Fibroblast of skin of scalp (primary cell): ENCODE results near the gene UBE2L3.

Source experiments
- DNase-seq: peaks from one replicate; pipeline ENCODE4 v3.0.0-alpha.2; 2013

The UBE2L3 gene

GRCh38 chr22:21646608-21647590, 79.4 kb downstream of the UBE2L3 start:
- peak; percentile 77 for DNase-seq

GRCh38 chr22:21650280-21650679, 82.8 kb downstream of the UBE2L3 start:
- no peak for DNase-seq

GRCh38 chr22:21650823-21651520, 83.5 kb downstream of the UBE2L3 start:
- no peak for DNase-seq

- no peak for DNase-seq
Measured at GRCh38 chr22:21651521-21652009, 84.1 kb downstream of the UBE2L3 start.

- peak; percentile 89 for DNase-seq
Measured at GRCh38 chr22:21652010-21652546, 84.6 kb downstream of the UBE2L3 start.

GRCh38 chr22:21652547-21653545, 85.3 kb downstream of the UBE2L3 start:
- no peak for DNase-seq

GRCh38 chr22:21657020-21657359, 89.5 kb downstream of the UBE2L3 start:
- DNase-seq, result no peak

- peak; percentile 50 for DNase-seq
Measured at GRCh38 chr22:21657360-21658032, 90.0 kb downstream of the UBE2L3 start.

- DNase-seq, result no peak
Measured at GRCh38 chr22:21659864-21660525, 92.5 kb downstream of the UBE2L3 start.

- DNase-seq, result no peak
Measured at GRCh38 chr22:21660904-21661303, 93.4 kb downstream of the UBE2L3 start.

- DNase-seq, result no peak
Measured at GRCh38 chr22:21661991-21662390, 94.5 kb downstream of the UBE2L3 start.

- no peak for DNase-seq
Measured at GRCh38 chr22:21663738-21664137, 96.2 kb downstream of the UBE2L3 start.

- no peak for DNase-seq
Measured at GRCh38 chr22:21665047-21665851, 97.7 kb downstream of the UBE2L3 start.

GRCh38 chr22:21666786-21667185, 99.3 kb downstream of the UBE2L3 start:
- no peak for DNase-seq

- no peak for DNase-seq
Measured at GRCh38 chr22:21669026-21669425, 101.5 kb downstream of the UBE2L3 start.

GRCh38 chr22:21672107-21672629, 104.7 kb downstream of the UBE2L3 start:
- no peak for DNase-seq
